B cell (primary cell): Measurements from ENCODE around the gene AGPAT1. TPM values are rescaled to one million over a fixed set of nuclear protein-coding genes. Genes with fewer than 3 reads are reported as not detected.

ENCODE experiments used
- ATAC-seq: fragments of 200-7000 bp; cut with Tn5 transposase; one replicate; pipeline ENCODE4 v1.10.0; 2021; ENCODE audit warnings: low read depth, mild to moderate bottlenecking, moderate number of reproducible peaks, moderate library complexity
- CTCF ChIA-PET: fragments of 350-600 bp; sonication (Branson Sonifier 250); formaldehyde crosslinking; loops from one replicate; lab custom pipeline; 2021; ENCODE audit warnings: antibody characterized with exemption, inconsistent platforms; lab: Charles Lee
- POLR2A ChIA-PET: fragments of 350-600 bp; sonication (Branson Sonifier 250); formaldehyde crosslinking; loops from one replicate; lab custom pipeline; 2021; ENCODE audit warnings: antibody characterized with exemption; lab: Charles Lee
- DNase-seq: peaks from one replicate; pipeline ENCODE4 v3.0.0; 2013
- H2AFZ ChIP-seq: 2 replicates; pipeline ENCODE4 v1.6.1; 2012; ENCODE audit warnings: mild to moderate bottlenecking, low read depth, low read length; ENCODE audit not compliant: insufficient read depth, poor library complexity, severe bottlenecking
- H3K27ac ChIP-seq, 2 donors: 1 replicate in 1 of 2; 2 replicates in 1 of 2; pipeline ENCODE4 v1.5.1; 2012 to 2013; ENCODE audit warnings: low read length in 2 of 2, mild to moderate bottlenecking in 2 of 2, moderate library complexity in 1 of 2
- H3K27me3 ChIP-seq, 4 experiments: fragments of 200-600 bp in 1 of 4; sonication (generic) in 1 of 4; replicated peaks in 1 of 4; 1 replicate in 2 of 4; 2 replicates in 2 of 4; pipeline versions ENCODE4 v1.6.1 to v1.7.0; 2013 to 2016; ENCODE audit warnings: low read length in 3 of 4, mild to moderate bottlenecking in 2 of 4, mixed read lengths in 1 of 4, moderate library complexity in 1 of 4; ENCODE audit not compliant: insufficient read depth in 4 of 4, control insufficient read depth in 3 of 4; ENCODE audit errors: control extremely low read depth in 1 of 4
- H3K36me3 ChIP-seq, 2 experiments: replicated peaks in 1 of 2; 1 replicate in 1 of 2; 2 replicates in 1 of 2; pipeline versions ENCODE4 v1.6.1 to v1.7.1; 2013; ENCODE audit warnings: low read length in 1 of 2; ENCODE audit not compliant: insufficient read depth in 2 of 2, control insufficient read depth in 1 of 2; ENCODE audit errors: control extremely low read depth in 1 of 2, extremely low read depth in 1 of 2
- H3K4me1 ChIP-seq, 2 donors: fragments of 200-600 bp in 1 of 2; sonication (generic) in 1 of 2; 1 replicate in 1 of 2; 2 replicates in 1 of 2; pipeline versions ENCODE4 v1.5.1 to v1.6.1; 2013 to 2017; ENCODE audit warnings: low read length in 2 of 2; ENCODE audit not compliant: control insufficient read depth in 2 of 2, insufficient read depth in 2 of 2
- H3K4me2 ChIP-seq: replicated peaks from 2 replicates; pipeline ENCODE3; 2012; ENCODE audit warnings: mild to moderate bottlenecking, low read depth, low read length; ENCODE audit not compliant: poor library complexity, severe bottlenecking
- H3K4me3 ChIP-seq, 5 experiments: fragments of 200-600 bp in 1 of 5; sonication (generic) in 1 of 5; 1 replicate in 3 of 5; 2 replicates in 2 of 5; pipeline versions ENCODE4 v1.5.1 to v1.7.0; 2011 to 2016; ENCODE audit warnings: low read length in 4 of 5, mild to moderate bottlenecking in 4 of 5, low read depth in 2 of 5, control low read depth in 1 of 5, moderate library complexity in 1 of 5; ENCODE audit not compliant: insufficient read depth in 1 of 5; ENCODE audit errors: control extremely low read depth in 1 of 5, extremely low read depth in 1 of 5
- H3K79me2 ChIP-seq: fragments of 200-600 bp; sonication (generic); one replicate; pipeline ENCODE4 v1.6.0; 2016; ENCODE audit warnings: low read length; ENCODE audit not compliant: control insufficient read depth, insufficient read depth
- H3K9ac ChIP-seq: fragments of 200-600 bp; sonication (generic); 2 replicates; pipeline ENCODE4 v1.6.1; 2017; ENCODE audit warnings: mild to moderate bottlenecking, low read length, moderate library complexity
- H3K9me3 ChIP-seq, 3 donors: one replicate each; pipeline versions ENCODE4 v1.6.1 to v1.7.1; 2013; ENCODE audit warnings: low read length in 2 of 3; ENCODE audit not compliant: control insufficient read depth in 2 of 3, insufficient read depth in 1 of 3; ENCODE audit errors: control extremely low read depth in 1 of 3
- H4K20me1 ChIP-seq: 2 replicates; pipeline ENCODE4 v1.6.0; 2012; ENCODE audit warnings: mild to moderate bottlenecking, low read length; ENCODE audit not compliant: insufficient read depth, control insufficient read depth, poor library complexity, severe bottlenecking
- H3K27ac Mint-ChIP-seq: one replicate; pipeline ENCODE4 v1.8.0; 2021; ENCODE audit warnings: mixed read lengths
- H3K27me3 Mint-ChIP-seq: one replicate; pipeline ENCODE4 v1.8.0; 2021; ENCODE audit warnings: mixed read lengths
- H3K4me1 Mint-ChIP-seq: one replicate; pipeline ENCODE4 v1.8.0; 2021; ENCODE audit warnings: mixed read lengths
- H3K4me3 Mint-ChIP-seq: one replicate; pipeline ENCODE4 v1.8.0; 2021; ENCODE audit warnings: mixed read lengths
- H3K9me3 Mint-ChIP-seq: one replicate; pipeline ENCODE4 v1.8.0; 2022; ENCODE audit warnings: mixed read lengths; ENCODE audit not compliant: insufficient read depth
- EZH2 ChIP-seq: IDR thresholded peaks from 2 replicates; pipeline ENCODE4 v1.6.1; 2012; ENCODE audit warnings: borderline replicate concordance, low read depth, mild to moderate bottlenecking, moderate library complexity, low read length; ENCODE audit not compliant: insufficient read depth, poor library complexity, severe bottlenecking
- WGBS: methylation state at CpG from one replicate; pipeline ENCODE4 v1.1.5; 2013; ENCODE audit warnings: missing lambda C conversion rate; ENCODE audit not compliant: insufficient coverage; 5-methylcytosine and 5-hydroxymethylcytosine counted together
- intact Hi-C: fragments of 100-400 bp; cut with micrococcal nuclease; formaldehyde crosslinking; loops from one replicate; pipeline ENCODE4 v1.10.0; 2022
- polyA plus RNA-seq: library from polyadenylated mRNA; depleted of rRNA; stranded (reverse); fragments of >200 nt; gene quantifications from 2 replicates; pipeline ENCODE4 v1.2.3, GENCODE V29; 2012
- total RNA-seq, 2 donors: library from RNA; stranded (reverse); fragments of 120-200 nt in 1 of 2; gene quantifications; 1 replicate in 1 of 2; 2 replicates in 1 of 2; pipeline versions ENCODE4 v1.2.3 to v1.2.4, GENCODE V29; 2013 to 2022
- TF ChIP-seq, protein P1 (sequence below): fragments of 200-600 bp; IDR thresholded peaks from one replicate; pipeline ENCODE4 v1.8.0; 2022; ENCODE audit warnings: antibody characterized with exemption, mild to moderate bottlenecking

Gene AGPAT1
- total and polyA plus RNA-seq, 2 donors (not counting 1 experiment from before 2014, with no cell fraction given): 29.8 to 37.1 TPM

DNA sequence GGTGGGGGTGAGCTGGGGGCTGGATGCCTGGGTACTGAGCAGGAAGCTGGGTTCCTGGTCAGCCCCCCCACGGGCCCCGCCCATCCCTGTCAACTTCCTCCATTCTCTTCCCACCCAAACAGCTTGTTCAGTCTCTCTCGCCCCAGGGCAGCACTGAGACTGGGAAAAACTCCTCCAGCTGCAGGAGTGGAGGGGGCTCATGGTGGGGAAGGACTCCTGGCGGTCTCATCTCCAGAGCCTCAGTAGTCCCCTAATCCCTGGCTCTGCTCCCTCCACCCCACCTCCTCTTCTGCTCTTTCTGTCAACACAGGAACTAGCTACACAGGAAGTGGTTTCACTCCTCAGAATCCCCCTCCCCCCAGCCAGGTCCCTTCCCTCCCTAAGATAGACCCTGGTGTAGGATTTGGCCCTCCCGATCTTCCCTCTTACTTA, 16.7 kb upstream of the AGPAT1 start, which contains the start of gene GPSM3:
Gene GPSM3, minus strand, starts transcription at position 36 of the 432 bp plus-strand sequence. CDS start 130 bp downstream, outside the sequence.
- Mint-ChIP-seq H3K27me3 (no peaks in the 10 kb centered on the region), H3K4me3 (peak within 1 kb of the TSS; percentile 91), H3K4me1 (peaks cover 79% of the 10 kb centered on the region), H3K9me3 (no peaks in the 10 kb centered on the region), H3K27ac (peak within 1 kb of the TSS; percentile 96)
- no peak for ATAC-seq
- no peaks in the 10 kb centered on the region for H4K20me1 ChIP-seq
- H3K4me3 ChIP-seq: peak within 1 kb of the TSS; percentile 72 to 99 (median 95)
- no peak for TF ChIP-seq EZH2
- TF ChIP-seq, protein P1, sequence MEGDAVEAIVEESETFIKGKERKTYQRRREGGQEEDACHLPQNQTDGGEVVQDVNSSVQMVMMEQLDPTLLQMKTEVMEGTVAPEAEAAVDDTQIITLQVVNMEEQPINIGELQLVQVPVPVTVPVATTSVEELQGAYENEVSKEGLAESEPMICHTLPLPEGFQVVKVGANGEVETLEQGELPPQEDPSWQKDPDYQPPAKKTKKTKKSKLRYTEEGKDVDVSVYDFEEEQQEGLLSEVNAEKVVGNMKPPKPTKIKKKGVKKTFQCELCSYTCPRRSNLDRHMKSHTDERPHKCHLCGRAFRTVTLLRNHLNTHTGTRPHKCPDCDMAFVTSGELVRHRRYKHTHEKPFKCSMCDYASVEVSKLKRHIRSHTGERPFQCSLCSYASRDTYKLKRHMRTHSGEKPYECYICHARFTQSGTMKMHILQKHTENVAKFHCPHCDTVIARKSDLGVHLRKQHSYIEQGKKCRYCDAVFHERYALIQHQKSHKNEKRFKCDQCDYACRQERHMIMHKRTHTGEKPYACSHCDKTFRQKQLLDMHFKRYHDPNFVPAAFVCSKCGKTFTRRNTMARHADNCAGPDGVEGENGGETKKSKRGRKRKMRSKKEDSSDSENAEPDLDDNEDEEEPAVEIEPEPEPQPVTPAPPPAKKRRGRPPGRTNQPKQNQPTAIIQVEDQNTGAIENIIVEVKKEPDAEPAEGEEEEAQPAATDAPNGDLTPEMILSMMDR: no peak
- DNase-seq: peak; percentile 83
- 0% methylated on average over 1 of the region's 5 CpGs for WGBS
- peak within 1 kb of the TSS; percentile 91 for H3K4me2 ChIP-seq
- H3K9ac ChIP-seq: peak within 1 kb of the TSS; percentile 96
- peak within 1 kb of the TSS; percentile 63 for H2AFZ ChIP-seq
- H3K79me2 ChIP-seq: peaks cover 54% of the 10 kb centered on the region
- no peaks in the 10 kb centered on the region for H3K9me3 ChIP-seq
- ChIA-PET CTCF (interaction anchor here (0.6 to 1.6 kb wide), 7 partner anchors 14 to 593 kb away, joined by 3 to 8 read pairs (median 4); partner anchors contain the start of gene ATF6B), POLR2A (interaction anchor here (0.7 to 1.6 kb wide), 5 partner anchors 13 to 423 kb away, joined by 3 to 10 read pairs (median 6); partner anchors contain the start of genes AGPAT1 and ATF6B)
- H3K36me3 ChIP-seq: peaks cover 0 to 19% of the 10 kb centered on the region in 2 experiments
- intact Hi-C loops: loop anchor here (10.0 kb wide), 2 partner anchors 458 to 698 kb away; partner anchors contain the start of genes CLIC1 and MICB
- peaks cover 55 to 76% of the 10 kb centered on the region in 2 donors for H3K4me1 ChIP-seq
- H3K27ac ChIP-seq: peak within 1 kb of the TSS; percentile 93 to 97
- no peaks in the 10 kb centered on the region for H3K27me3 ChIP-seq
